T-helper 17 cell (primary cell): ENCODE measurements around the gene DOCK11. TPM values are rescaled to one million over a fixed set of nuclear protein-coding genes. Genes with fewer than 3 reads are reported as not detected.

Experiments used
- ATAC-seq: fragments of 150-1000 bp; cut with Tn5 transposase; 2 replicates; pipeline ENCODE4 v1.10.0; 2021; ENCODE audit warnings: mild to moderate bottlenecking, moderate library complexity
- DNase-seq, 3 donors: peaks; one replicate each; pipeline versions ENCODE4 v3.0.0 to v3.0.0-alpha.2; 2020 to 2021
- H3K9me3 ChIP-seq: one replicate; pipeline ENCODE4 v1.7.0; 2013; ENCODE audit warnings: low read length, mild to moderate bottlenecking; ENCODE audit not compliant: control insufficient read depth, poor library complexity, severe bottlenecking
- H3K27ac Mint-ChIP-seq: one replicate; pipeline ENCODE4 v1.8.0; 2022; ENCODE audit warnings: mild to moderate bottlenecking, moderate library complexity, mixed read lengths
- H3K27me3 Mint-ChIP-seq: one replicate; pipeline ENCODE4 v1.8.0; 2022; ENCODE audit warnings: mixed read lengths
- H3K36me3 Mint-ChIP-seq: one replicate; pipeline ENCODE4 v1.8.0; 2022; ENCODE audit warnings: low read depth, mixed read lengths
- H3K4me1 Mint-ChIP-seq: one replicate; pipeline ENCODE4 v1.8.0; 2022; ENCODE audit warnings: mild to moderate bottlenecking, mixed read lengths
- H3K4me3 Mint-ChIP-seq: one replicate; pipeline ENCODE4 v1.8.0; 2022; ENCODE audit warnings: mild to moderate bottlenecking, moderate library complexity, mixed read lengths
- total RNA-seq, 4 donors: library from RNA in 2 of 4; stranded (reverse) in 2 of 4; gene quantifications; one replicate each; pipeline ENCODE4 v1.2.3 and lab custom pipeline; 2022 to 2026

DOCK11 gene
- total RNA-seq, 2 donors from 2014 or later, result 86.3 to 92.6 TPM

DNA sequence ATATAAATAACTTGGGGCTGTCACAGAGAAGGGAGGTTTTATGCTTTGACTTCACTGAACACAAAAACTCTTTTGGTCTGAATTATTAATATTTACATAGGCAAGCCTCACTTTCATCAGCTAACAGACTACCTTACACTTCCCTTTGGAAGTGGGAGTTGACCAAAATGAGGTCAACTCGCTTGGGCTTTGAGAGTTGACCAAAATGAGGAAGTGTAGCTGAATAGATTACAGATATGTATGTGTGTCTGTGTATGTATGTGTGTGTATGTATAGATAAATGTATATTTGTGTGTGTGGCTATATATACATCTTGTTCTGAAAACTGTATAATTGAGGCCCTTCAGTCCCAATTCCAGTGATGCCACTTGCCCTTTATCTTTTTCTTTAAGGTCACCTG, 118.5 kb downstream of the DOCK11 start:
- H3K27ac Mint-ChIP-seq, result peak overlapping the region; percentile 11
- H3K4me1 Mint-ChIP-seq, result peaks cover 4% of the 10 kb centered on the region
- no peaks in the 10 kb centered on the region for H3K9me3 ChIP-seq
- no peaks in the 10 kb centered on the region for H3K27me3 Mint-ChIP-seq
- no peak overlapping the region for H3K4me3 Mint-ChIP-seq
- peaks cover 4% of the 10 kb centered on the region for H3K36me3 Mint-ChIP-seq
- no peak for DNase-seq
- ATAC-seq, result no peak

- DNase-seq, result no peak
- Mint-ChIP-seq H3K36me3 (peaks cover 4% of the 10 kb centered on the region), H3K27me3 (no peaks in the 10 kb centered on the region), H3K4me3 (no peak overlapping the region), H3K4me1 (peaks cover 4% of the 10 kb centered on the region), H3K27ac (no peak overlapping the region)
- no peak for ATAC-seq
- no peaks in the 10 kb centered on the region for H3K9me3 ChIP-seq
These were observed 119.5 kb downstream of the DOCK11 start for GRCh38 chrX:118615141-118615540.

- no peaks in the 10 kb centered on the region for H3K9me3 ChIP-seq
- Mint-ChIP-seq H3K27ac (no peak overlapping the region), H3K27me3 (no peaks in the 10 kb centered on the region), H3K4me3 (no peak overlapping the region), H3K4me1 (no peaks in the 10 kb centered on the region), H3K36me3 (no peaks in the 10 kb centered on the region)
- DNase-seq (no peak), ATAC-seq (no peak)
These were observed 125.6 kb downstream of the DOCK11 start for GRCh38 chrX:118621081-118621759.

DNA sequence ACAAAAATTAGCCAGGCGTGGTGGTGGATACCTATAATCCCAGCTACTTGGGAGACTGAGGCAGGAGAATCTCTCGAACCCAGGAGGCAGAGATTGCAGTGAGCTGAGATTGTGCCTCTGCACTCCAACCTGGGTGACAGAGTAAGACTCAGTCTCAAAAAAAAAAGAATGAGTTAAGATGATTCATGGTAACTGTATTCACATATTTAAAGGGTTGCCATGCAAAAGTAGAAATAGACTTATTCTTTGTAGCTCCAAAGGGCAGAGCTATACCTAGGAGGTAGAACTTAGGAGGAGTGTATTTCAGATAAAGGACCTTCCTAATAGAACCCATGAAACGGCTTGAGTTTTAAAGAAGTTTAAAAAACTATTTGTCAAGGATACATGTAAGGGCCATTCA, 127.4 kb downstream of the DOCK11 start:
- no peak for ATAC-seq

GRCh38 chrX:118626346-118626745, 130.7 kb downstream of the DOCK11 start:
- H3K4me3 Mint-ChIP-seq, result no peak overlapping the region
- no peaks in the 10 kb centered on the region for H3K9me3 ChIP-seq
- DNase-seq (no peak), ATAC-seq (no peak)
- no peak overlapping the region for H3K27ac Mint-ChIP-seq
- no peaks in the 10 kb centered on the region for H3K27me3 Mint-ChIP-seq
- H3K4me1 Mint-ChIP-seq, result no peaks in the 10 kb centered on the region
- H3K36me3 Mint-ChIP-seq, result no peaks in the 10 kb centered on the region

More for the DNA sequence above, 127.4 kb downstream of the DOCK11 start:
- no peaks in the 10 kb centered on the region for H3K9me3 ChIP-seq
- Mint-ChIP-seq H3K36me3 (no peaks in the 10 kb centered on the region), H3K4me1 (no peaks in the 10 kb centered on the region), H3K27me3 (no peaks in the 10 kb centered on the region), H3K27ac (peak overlapping the region; percentile 16), H3K4me3 (no peak overlapping the region)
- no peak for DNase-seq

DNA sequence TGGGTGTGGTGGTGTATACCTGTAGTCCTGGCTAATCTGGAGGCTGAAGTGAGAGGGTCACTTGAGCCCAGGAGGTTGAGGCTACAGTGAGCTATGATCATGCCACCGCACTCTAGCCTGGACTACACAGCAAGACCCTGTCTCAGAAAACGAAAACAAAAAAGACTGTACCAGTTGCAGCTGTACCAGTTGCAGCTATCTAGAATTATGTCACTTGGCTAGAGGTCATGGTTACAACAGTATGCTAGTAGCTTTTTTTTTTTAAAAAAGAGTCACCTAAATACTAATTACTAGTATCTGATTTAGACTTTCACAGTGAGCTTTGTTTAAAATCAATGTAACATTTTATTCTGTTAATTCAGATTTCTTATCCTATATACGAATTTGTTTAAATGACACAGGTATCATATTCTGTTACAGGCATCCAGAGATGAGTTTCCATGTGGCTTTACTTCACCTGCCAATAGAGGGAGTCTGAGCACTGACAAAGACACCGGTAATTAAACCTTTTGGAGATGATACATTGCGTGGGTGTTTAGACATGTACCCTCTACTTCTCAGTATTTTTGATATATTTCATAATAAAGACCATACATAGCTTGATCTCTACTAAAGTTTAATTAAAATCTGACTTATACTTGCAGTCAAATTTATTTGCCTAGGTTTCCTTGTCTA, 131.6 kb downstream of the DOCK11 start:
- Mint-ChIP-seq H3K27ac (no peak overlapping the region), H3K4me3 (no peak overlapping the region), H3K27me3 (no peaks in the 10 kb centered on the region), H3K4me1 (no peaks in the 10 kb centered on the region), H3K36me3 (no peaks in the 10 kb centered on the region)
- ATAC-seq, result no peak
- no peaks in the 10 kb centered on the region for H3K9me3 ChIP-seq
- no peak for DNase-seq

- Mint-ChIP-seq H3K27me3 (no peaks in the 10 kb centered on the region), H3K4me1 (no peaks in the 10 kb centered on the region), H3K36me3 (no peaks in the 10 kb centered on the region), H3K27ac (no peak overlapping the region), H3K4me3 (no peak overlapping the region)
- DNase-seq, result no peak
- H3K9me3 ChIP-seq, result no peaks in the 10 kb centered on the region
- no peak for ATAC-seq
These were observed 135.2 kb downstream of the DOCK11 start for GRCh38 chrX:118630848-118631247.

- no peaks in the 10 kb centered on the region for H3K9me3 ChIP-seq
- H3K4me1 Mint-ChIP-seq, result no peaks in the 10 kb centered on the region
- no peak overlapping the region for H3K4me3 Mint-ChIP-seq
- no peak for DNase-seq
- H3K27ac Mint-ChIP-seq, result no peak overlapping the region
- ATAC-seq, result no peak
- H3K36me3 Mint-ChIP-seq, result no peaks in the 10 kb centered on the region
- H3K27me3 Mint-ChIP-seq, result no peaks in the 10 kb centered on the region
These were observed 136.0 kb downstream of the DOCK11 start for GRCh38 chrX:118631586-118631985.

DNA sequence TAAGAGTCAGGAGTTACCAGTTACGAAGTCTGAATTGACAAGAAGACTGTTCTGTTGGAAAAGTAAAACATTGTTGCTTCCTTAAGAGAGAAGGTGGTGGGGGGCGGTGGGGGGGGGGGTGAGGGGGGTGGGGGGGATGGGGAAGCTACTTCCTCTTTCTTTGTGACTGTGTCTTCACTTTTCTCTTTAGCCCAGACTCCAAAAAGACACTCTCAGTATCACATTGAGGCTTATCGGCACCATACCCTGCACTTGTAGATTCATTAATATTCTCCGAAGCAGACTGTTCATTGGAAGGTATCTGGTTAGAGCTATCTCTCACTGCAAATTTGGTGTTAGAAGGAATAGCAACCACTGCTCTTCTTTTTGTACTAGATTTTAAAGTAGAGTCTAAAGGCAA, 137.2 kb downstream of the DOCK11 start:
- no peak for ATAC-seq
- H3K4me3 Mint-ChIP-seq, result no peak overlapping the region
- no peaks in the 10 kb centered on the region for H3K9me3 ChIP-seq
- no peaks in the 10 kb centered on the region for H3K36me3 Mint-ChIP-seq
- no peak overlapping the region for H3K27ac Mint-ChIP-seq
- no peaks in the 10 kb centered on the region for H3K4me1 Mint-ChIP-seq
- no peaks in the 10 kb centered on the region for H3K27me3 Mint-ChIP-seq
- no peak for DNase-seq

DNA sequence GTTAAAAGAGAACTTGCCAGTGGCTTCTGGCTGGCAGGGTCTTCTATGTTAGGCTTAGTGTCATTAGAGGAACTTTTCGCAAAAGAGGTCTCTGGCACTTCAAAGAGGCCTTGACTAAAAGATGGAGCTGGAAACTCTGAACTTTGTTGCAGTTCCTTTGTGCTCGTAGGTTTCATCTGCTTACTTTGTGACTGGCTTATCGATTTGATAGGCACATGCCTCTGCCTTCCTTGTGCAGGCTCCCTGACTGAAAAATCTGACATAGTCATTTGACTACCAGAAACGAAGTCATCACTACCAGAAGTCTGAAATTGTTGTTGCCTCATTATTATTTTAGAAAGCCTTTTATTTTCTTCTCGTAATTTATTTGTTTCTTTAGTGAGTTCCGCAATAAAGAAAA, 137.9 kb downstream of the DOCK11 start:
- Mint-ChIP-seq H3K4me3 (no peak overlapping the region), H3K27me3 (no peaks in the 10 kb centered on the region), H3K27ac (no peak overlapping the region), H3K4me1 (no peaks in the 10 kb centered on the region), H3K36me3 (no peaks in the 10 kb centered on the region)
- no peak for ATAC-seq
- DNase-seq, result no peak
- H3K9me3 ChIP-seq, result no peaks in the 10 kb centered on the region

GRCh38 chrX:118634336-118634735, 138.7 kb downstream of the DOCK11 start:
- Mint-ChIP-seq H3K27me3 (no peaks in the 10 kb centered on the region), H3K36me3 (no peaks in the 10 kb centered on the region), H3K4me3 (no peak overlapping the region), H3K27ac (no peak overlapping the region), H3K4me1 (no peaks in the 10 kb centered on the region)
- DNase-seq (no peak), ATAC-seq (no peak)
- H3K9me3 ChIP-seq, result no peaks in the 10 kb centered on the region

GRCh38 chrX:118637997-118638396, 142.4 kb downstream of the DOCK11 start:
- Mint-ChIP-seq H3K27ac (no peak overlapping the region), H3K36me3 (no peaks in the 10 kb centered on the region), H3K4me1 (no peaks in the 10 kb centered on the region), H3K4me3 (no peak overlapping the region), H3K27me3 (no peaks in the 10 kb centered on the region)
- no peaks in the 10 kb centered on the region for H3K9me3 ChIP-seq
- no peak for ATAC-seq
- no peak for DNase-seq

DNA sequence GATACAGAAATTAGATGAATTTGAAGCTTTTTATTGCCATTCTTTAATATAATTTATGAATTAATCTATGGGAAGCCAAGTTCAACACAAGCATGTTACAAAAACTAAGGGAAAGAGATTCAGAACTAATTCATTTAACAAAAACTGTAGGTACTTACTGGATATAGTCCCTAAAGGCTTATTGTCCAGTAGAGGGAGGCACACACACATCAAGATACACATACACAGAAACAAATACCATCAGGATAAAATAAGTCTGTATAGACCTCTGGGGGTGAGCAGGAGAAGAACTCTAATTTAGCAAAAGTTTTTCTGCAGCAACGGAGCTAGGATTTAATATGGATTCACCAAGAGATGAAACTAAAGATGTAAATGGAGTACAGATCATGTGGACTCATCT, 148.8 kb downstream of the DOCK11 start:
- ATAC-seq, result no peak
- Mint-ChIP-seq H3K36me3 (peaks cover 8% of the 10 kb centered on the region), H3K27me3 (no peaks in the 10 kb centered on the region), H3K27ac (peak overlapping the region; percentile 75), H3K4me3 (no peak overlapping the region), H3K4me1 (peaks cover 3% of the 10 kb centered on the region)
- DNase-seq, result no peak
- no peaks in the 10 kb centered on the region for H3K9me3 ChIP-seq

DNA sequence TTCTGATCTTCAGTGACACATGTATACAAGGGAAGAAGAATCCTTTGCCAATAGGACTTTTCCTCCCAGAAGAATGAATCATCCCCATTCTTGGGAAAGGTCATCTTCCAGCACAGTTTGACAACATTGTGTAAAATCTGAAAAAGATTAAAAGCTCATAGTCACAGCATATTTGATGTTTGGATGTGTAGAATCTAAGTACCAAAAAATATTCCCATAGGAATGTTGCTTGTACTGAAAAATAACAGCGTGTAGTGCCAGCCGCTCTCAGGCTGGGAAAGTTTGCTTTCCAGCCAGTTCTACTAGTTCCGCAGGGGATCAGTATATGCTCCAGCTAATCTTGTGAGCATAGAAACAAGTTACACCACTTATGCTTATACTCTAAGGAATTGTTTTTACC, 157.1 kb downstream of the DOCK11 start:
- H3K9me3 ChIP-seq, result no peaks in the 10 kb centered on the region
- H3K4me3 Mint-ChIP-seq, result no peak overlapping the region
- no peaks in the 10 kb centered on the region for H3K4me1 Mint-ChIP-seq
- ATAC-seq (no peak), DNase-seq (no peak)
- H3K36me3 Mint-ChIP-seq, result no peaks in the 10 kb centered on the region
- no peaks in the 10 kb centered on the region for H3K27me3 Mint-ChIP-seq
- no peak overlapping the region for H3K27ac Mint-ChIP-seq
